Osteoblast (primary cell): Measurements from ENCODE around the gene IFNK. TPM values are rescaled to one million over a fixed set of nuclear protein-coding genes. Genes with fewer than 3 reads are reported as not detected.

Experiments used
- DNase-seq: peaks from one replicate; pipeline ENCODE4 v3.0.0; 2011; ENCODE audit warnings: low spot score, mixed read lengths; ENCODE audit not compliant: insufficient read length; ENCODE audit errors: missing footprints
- H2AFZ ChIP-seq: 2 replicates; pipeline ENCODE4 v1.6.0; 2011; ENCODE audit warnings: mild to moderate bottlenecking, low read length
- H3K27ac ChIP-seq: 2 replicates; pipeline ENCODE4 v1.5.1; 2011; ENCODE audit warnings: mild to moderate bottlenecking, low read depth, low read length, moderate library complexity
- H3K27me3 ChIP-seq: 2 replicates; pipeline ENCODE4 v1.6.0; 2012; ENCODE audit warnings: mild to moderate bottlenecking, control low read depth, inconsistent platforms, low read length, moderate library complexity; ENCODE audit not compliant: insufficient read depth
- H3K36me3 ChIP-seq: 2 replicates; pipeline ENCODE4 v1.5.1; 2011; ENCODE audit warnings: mild to moderate bottlenecking, low read length, control low read depth, moderate library complexity; ENCODE audit not compliant: insufficient read depth
- H3K4me1 ChIP-seq: 2 replicates; pipeline ENCODE4 v1.5.1; 2011; ENCODE audit warnings: mild to moderate bottlenecking, low read length, control low read depth, moderate library complexity; ENCODE audit not compliant: insufficient read depth
- H3K4me2 ChIP-seq: 2 replicates; pipeline ENCODE4 v1.6.0; 2011; ENCODE audit warnings: mild to moderate bottlenecking, low read length; ENCODE audit not compliant: insufficient read depth
- H3K4me3 ChIP-seq: fragments of 200-600 bp; sonication (generic); 3 replicates; pipeline ENCODE4 v1.5.1; 2012; ENCODE audit warnings: mild to moderate bottlenecking, low read length, inconsistent platforms; ENCODE audit not compliant: insufficient read depth
- H3K79me2 ChIP-seq: 2 replicates; pipeline ENCODE4 v1.6.0; 2012; ENCODE audit warnings: mild to moderate bottlenecking, low read length, control low read depth, inconsistent platforms; ENCODE audit not compliant: insufficient read depth
- H3K9me3 ChIP-seq: 2 replicates; pipeline ENCODE4 v1.5.1; 2011; ENCODE audit warnings: low read depth, low read length, control low read depth
- H4K20me1 ChIP-seq: 2 replicates; pipeline ENCODE4 v1.6.0; 2012; ENCODE audit warnings: mild to moderate bottlenecking, low read length, control low read depth; ENCODE audit not compliant: insufficient read depth
- total RNA-seq: library from RNA; depleted of rRNA; stranded (reverse); fragments of >200 nt; gene quantifications from 2 replicates; pipeline ENCODE4 v1.2.3, GENCODE V29; 2012
- TF ChIP-seq, protein P1 (sequence below): IDR thresholded peaks from 2 replicates; pipeline ENCODE4 v1.5.1; 2011; ENCODE audit warnings: mild to moderate bottlenecking, low read depth, low read length, moderate library complexity; ENCODE audit errors: extremely low read depth

IFNK gene
- total RNA-seq, 1 donor = not detected

- TF ChIP-seq, protein P1, sequence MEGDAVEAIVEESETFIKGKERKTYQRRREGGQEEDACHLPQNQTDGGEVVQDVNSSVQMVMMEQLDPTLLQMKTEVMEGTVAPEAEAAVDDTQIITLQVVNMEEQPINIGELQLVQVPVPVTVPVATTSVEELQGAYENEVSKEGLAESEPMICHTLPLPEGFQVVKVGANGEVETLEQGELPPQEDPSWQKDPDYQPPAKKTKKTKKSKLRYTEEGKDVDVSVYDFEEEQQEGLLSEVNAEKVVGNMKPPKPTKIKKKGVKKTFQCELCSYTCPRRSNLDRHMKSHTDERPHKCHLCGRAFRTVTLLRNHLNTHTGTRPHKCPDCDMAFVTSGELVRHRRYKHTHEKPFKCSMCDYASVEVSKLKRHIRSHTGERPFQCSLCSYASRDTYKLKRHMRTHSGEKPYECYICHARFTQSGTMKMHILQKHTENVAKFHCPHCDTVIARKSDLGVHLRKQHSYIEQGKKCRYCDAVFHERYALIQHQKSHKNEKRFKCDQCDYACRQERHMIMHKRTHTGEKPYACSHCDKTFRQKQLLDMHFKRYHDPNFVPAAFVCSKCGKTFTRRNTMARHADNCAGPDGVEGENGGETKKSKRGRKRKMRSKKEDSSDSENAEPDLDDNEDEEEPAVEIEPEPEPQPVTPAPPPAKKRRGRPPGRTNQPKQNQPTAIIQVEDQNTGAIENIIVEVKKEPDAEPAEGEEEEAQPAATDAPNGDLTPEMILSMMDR = no peak
- Histone ChIP-seq H3K79me2 (peaks cover 4% of the 10 kb centered on the region), H3K36me3 (no peaks in the 10 kb centered on the region), H3K27ac (no peak overlapping the region), H3K9me3 (no peaks in the 10 kb centered on the region), H2AFZ (no peak overlapping the region), H3K27me3 (no peaks in the 10 kb centered on the region), H4K20me1 (no peaks in the 10 kb centered on the region), H3K4me1 (peaks cover 14% of the 10 kb centered on the region), H3K4me2 (no peak overlapping the region), H3K4me3 (no peak overlapping the region)
- DNase-seq = no peak
These were observed 45.3 kb downstream of the IFNK start for GRCh38 chr9:27569406-27569805.

DNA sequence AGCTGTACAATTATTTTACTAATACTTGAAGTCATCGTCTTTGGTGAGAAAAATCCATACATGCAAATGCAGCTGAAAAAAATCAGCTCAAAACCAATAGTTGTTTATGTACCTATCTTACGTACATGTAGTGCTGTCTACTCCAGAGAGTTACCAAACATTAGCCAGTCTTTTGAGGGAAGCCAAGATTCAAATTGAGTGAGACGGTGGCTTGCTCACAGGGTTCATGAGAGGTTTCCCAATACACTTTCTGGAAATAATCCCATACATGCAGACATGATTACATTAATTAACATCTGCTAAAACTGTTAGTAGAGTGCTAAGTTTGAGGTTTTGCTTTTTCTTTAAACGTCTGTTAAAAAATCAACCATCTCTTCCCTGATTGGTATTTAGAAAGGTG lies 46.9 kb downstream of the IFNK start:
- Histone ChIP-seq H3K79me2 (peaks cover 4% of the 10 kb centered on the region), H3K27me3 (no peaks in the 10 kb centered on the region), H3K27ac (no peak overlapping the region), H3K4me3 (no peak overlapping the region), H3K9me3 (no peaks in the 10 kb centered on the region), H3K36me3 (no peaks in the 10 kb centered on the region), H3K4me1 (peaks cover 15% of the 10 kb centered on the region), H2AFZ (no peak overlapping the region), H4K20me1 (no peaks in the 10 kb centered on the region), H3K4me2 (no peak overlapping the region)
- no peak for DNase-seq
- TF ChIP-seq, protein P1 = no peak

- Histone ChIP-seq H3K4me1 (peaks cover 15% of the 10 kb centered on the region), H3K4me3 (peak overlapping the region; percentile 83), H2AFZ (no peak overlapping the region), H3K79me2 (peaks cover 4% of the 10 kb centered on the region), H3K36me3 (no peaks in the 10 kb centered on the region), H3K27me3 (no peaks in the 10 kb centered on the region), H4K20me1 (no peaks in the 10 kb centered on the region), H3K27ac (peak overlapping the region; percentile 81), H3K4me2 (peak overlapping the region; percentile 98), H3K9me3 (no peaks in the 10 kb centered on the region)
- DNase-seq = no peak
- TF ChIP-seq, protein P1 = no peak
These were observed 48.0 kb downstream of the IFNK start for GRCh38 chr9:27572061-27572460.

DNA sequence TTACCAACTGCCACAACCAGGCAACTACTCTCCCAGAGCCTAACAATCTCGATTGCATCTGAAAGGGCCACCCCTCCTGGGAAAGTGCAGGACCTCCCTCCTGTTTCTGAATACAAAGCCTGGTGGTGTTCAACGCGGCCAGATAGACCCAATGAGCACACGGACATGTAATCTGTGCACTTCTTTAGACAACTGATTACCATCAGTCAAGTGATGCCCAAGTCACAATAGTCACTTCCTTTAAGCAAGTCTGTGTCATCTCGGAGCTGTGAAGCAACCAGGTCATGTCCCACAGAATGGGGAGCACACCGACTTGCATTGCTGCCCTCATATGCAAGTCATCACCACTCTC lies 48.5 kb downstream of the IFNK start:
- Histone ChIP-seq H3K27ac (peak overlapping the region; percentile 81), H3K27me3 (no peaks in the 10 kb centered on the region), H3K4me1 (peaks cover 15% of the 10 kb centered on the region), H3K79me2 (peaks cover 4% of the 10 kb centered on the region), H2AFZ (peak overlapping the region; percentile 98), H3K36me3 (no peaks in the 10 kb centered on the region), H3K4me2 (peak overlapping the region; percentile 98), H3K9me3 (no peaks in the 10 kb centered on the region), H4K20me1 (no peaks in the 10 kb centered on the region), H3K4me3 (peak overlapping the region; percentile 83)
- TF ChIP-seq, protein P1 = no peak
- no peak for DNase-seq
